VCaP (cell line): ENCODE results near the gene CCDC116.
"Not testable (repeated sequence)": the region's sequence is repeated elsewhere in the genome, so short reads cannot be mapped to it uniquely, and the experiment has no call there.

ENCODE experiments used
- H3K27ac ChIP-seq: fragments of 450-650 bp; 2 replicates; pipeline ENCODE4 v1.5.1; 2017
- CTCF ChIP-seq: fragments of 450-650 bp; conservative IDR thresholded peaks from 2 replicates; pipeline ENCODE4 v1.5.1; 2017; ENCODE audit warnings: mild to moderate bottlenecking, moderate library complexity

Gene CCDC116

GRCh38 chr22:21639359-21639758 is 6.8 kb downstream of the CCDC116 start:
- no peak for TF ChIP-seq CTCF

GRCh38 chr22:21640810-21641209 is 8.2 kb downstream of the CCDC116 start:
- H3K27ac ChIP-seq = peak overlapping the region; percentile 78
- no peak for TF ChIP-seq CTCF

More at GRCh38 chr22:21639359-21639758, 6.8 kb downstream of the CCDC116 start:
- H3K27ac ChIP-seq = no peak overlapping the region

- peak; percentile 83 for TF ChIP-seq CTCF
- H3K27ac ChIP-seq = peak overlapping the region; percentile 78
Measured at GRCh38 chr22:21641417-21641788, 8.8 kb downstream of the CCDC116 start.

- peak; percentile 40 for TF ChIP-seq CTCF
- peak within 1 kb of the TSS; percentile 78 for H3K27ac ChIP-seq
Measured at GRCh38 chr22:21641789-21642583, 9.4 kb downstream of the CCDC116 start, which contains the start of gene SDF2L1. Gene SDF2L1, plus strand, starts transcription at chr22:21642302. Its CDS starts 35 bp downstream, at chr22:21642337.

GRCh38 chr22:21642584-21643448 is 10.3 kb downstream of the CCDC116 start:
- TF ChIP-seq CTCF = peak; percentile 79
- H3K27ac ChIP-seq = peak overlapping the region; percentile 78

- H3K27ac ChIP-seq = peak overlapping the region; percentile 78
Measured at GRCh38 chr22:21643533-21644357, 11.2 kb downstream of the CCDC116 start.

GRCh38 chr22:21645513-21645912 is 13.0 kb downstream of the CCDC116 start:
- H3K27ac ChIP-seq = not testable (repeated sequence)

More at GRCh38 chr22:21643533-21644357, 11.2 kb downstream of the CCDC116 start:
- TF ChIP-seq CTCF = peak; percentile 20; the same call in 1 of the 2 replicates
